Measurements from ENCODE around the gene GART.

- TF ChIP-seq POLR2A (IDR thresholded peaks at IDR 0.05; ENCODE audit: low read depth, low read length) (no peak), TAF1 (IDR thresholded peaks at IDR 0.05; ENCODE audit: low read depth, low read length) (no peak), POLR2AphosphoS5 (IDR thresholded peaks at IDR 0.05; ENCODE audit: low read depth, low read length) (no peak)
These were observed 26.5 kb upstream of the GART start for GRCh38 chr21:33568448-33568847.

Data from GM12891 (cell line).